Stimulated activated effector memory CD8-positive, alpha-beta T cell treated with anti-CD3 and anti-CD28 coated beads, Interleukin-12 subunit alpha, Interleukin-12 subunit beta, amount 100 ng/mL, for 72 hours (primary cell): Measurements from ENCODE around the gene CHSY1.
A peak's percentile ranks its signal among the peaks of the same experiment; 100 is the strongest.

Experiments
- ATAC-seq: fragments of 150-1000 bp; cut with Tn5 transposase; 2 replicates; pipeline ENCODE4 v1.10.0; 2021
- DNase-seq, 2 donors: peaks; one replicate each; pipeline ENCODE4 v3.0.0; 2021 to 2022; ENCODE audit warnings: low spot score in 2 of 2
- H3K27ac Mint-ChIP-seq: one replicate; pipeline ENCODE4 v1.8.0; 2022; ENCODE audit warnings: mild to moderate bottlenecking, mixed read lengths
- H3K36me3 Mint-ChIP-seq: one replicate; pipeline ENCODE4 v1.8.0; 2022; ENCODE audit warnings: mild to moderate bottlenecking, mixed read lengths
- H3K4me1 Mint-ChIP-seq: one replicate; pipeline ENCODE4 v1.8.0; 2022; ENCODE audit warnings: mixed read lengths
- H3K4me3 Mint-ChIP-seq: one replicate; pipeline ENCODE4 v1.8.0; 2022; ENCODE audit warnings: mild to moderate bottlenecking, mixed read lengths
- H3K9me3 Mint-ChIP-seq: one replicate; pipeline ENCODE4 v1.8.0; 2022; ENCODE audit warnings: mixed read lengths

Gene CHSY1

DNA sequence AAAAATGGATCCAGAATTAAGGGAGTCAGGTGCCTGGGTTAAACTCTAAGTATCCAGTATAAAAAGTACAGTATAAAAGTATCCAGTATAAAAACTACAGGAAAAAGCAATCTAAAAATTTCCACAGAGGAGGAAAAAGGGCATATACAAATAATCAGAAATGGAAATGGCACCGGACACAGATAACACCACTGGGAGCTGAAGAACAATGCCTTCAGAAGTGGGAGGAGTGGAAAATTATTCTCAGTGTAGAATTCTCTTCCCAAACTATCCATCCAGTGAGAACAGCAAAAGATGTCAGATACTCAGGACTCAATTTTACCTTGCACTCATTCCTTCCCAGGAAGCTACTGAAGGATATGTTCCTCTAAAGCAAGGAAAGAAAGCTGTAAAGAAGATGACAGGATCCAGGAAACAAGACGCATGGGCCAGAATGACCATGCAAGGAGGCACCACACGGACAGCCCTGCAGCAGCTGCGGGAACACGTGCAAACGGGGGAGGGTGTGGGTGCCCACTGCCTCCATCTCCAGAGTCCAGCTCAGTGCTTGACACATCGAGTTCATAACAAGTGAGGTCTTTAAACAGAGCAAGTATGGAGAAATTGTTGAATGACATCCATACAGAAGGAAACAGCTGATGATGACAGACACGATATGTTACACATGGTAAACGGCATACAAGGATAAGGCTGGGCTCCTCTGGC lies 68.5 kb downstream of the CHSY1 start:
- Mint-ChIP-seq H3K27ac (peak overlapping the region; percentile 81), H3K36me3 (peaks cover 100% of the 10 kb centered on the region)
- no peak for ATAC-seq

DNA sequence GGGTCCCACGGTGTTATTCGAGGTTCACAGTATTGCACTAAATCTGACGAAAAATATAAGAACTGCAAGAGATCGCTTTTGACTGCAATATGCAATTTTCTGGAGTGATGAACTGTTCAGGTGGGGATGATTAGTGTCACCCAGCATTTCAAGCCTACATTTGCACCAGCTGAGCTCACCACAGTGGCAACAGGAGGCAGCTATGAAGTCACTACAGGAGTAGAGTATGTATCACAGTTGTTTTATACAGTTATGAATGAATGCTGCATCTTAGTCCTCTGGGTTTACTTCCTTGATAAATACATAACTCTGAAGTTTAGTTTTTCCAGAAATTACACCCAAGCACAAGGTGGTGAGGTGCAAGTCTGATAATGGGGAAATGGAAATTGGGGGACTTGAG lies 69.6 kb downstream of the CHSY1 start:
- H3K36me3 Mint-ChIP-seq, result peaks cover 100% of the 10 kb centered on the region
- peak overlapping the region; percentile 81 for H3K27ac Mint-ChIP-seq
- ATAC-seq (peak; percentile 90), DNase-seq (no peak)
- H3K4me3 Mint-ChIP-seq, result peak overlapping the region; percentile 76
- H3K9me3 Mint-ChIP-seq, result no peaks in the 10 kb centered on the region
- H3K4me1 Mint-ChIP-seq, result peaks cover 68% of the 10 kb centered on the region

More for the DNA sequence above, 68.5 kb downstream of the CHSY1 start:
- peak overlapping the region; percentile 76 for H3K4me3 Mint-ChIP-seq
- no peak for DNase-seq
- no peaks in the 10 kb centered on the region for H3K9me3 Mint-ChIP-seq
- H3K4me1 Mint-ChIP-seq, result peaks cover 75% of the 10 kb centered on the region

DNA sequence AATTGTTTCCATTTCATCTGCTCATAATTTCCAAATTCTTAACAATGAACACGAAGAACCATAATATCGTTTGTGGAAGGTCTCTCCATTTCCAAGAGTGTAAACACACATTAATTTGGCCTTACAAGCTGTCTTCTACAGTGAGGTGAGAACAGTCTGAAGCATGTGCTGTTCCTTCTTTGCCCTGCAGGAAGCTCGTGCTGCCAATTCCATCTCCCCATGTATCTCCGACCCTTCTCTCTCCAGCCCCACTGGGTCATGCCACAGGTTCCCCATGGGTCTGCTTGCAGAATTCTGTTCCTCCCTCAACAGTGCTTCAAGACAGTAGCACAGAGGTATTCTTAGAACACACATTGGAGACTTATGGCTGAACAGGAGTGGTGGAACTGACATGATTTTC lies 70.5 kb downstream of the CHSY1 start:
- Mint-ChIP-seq H3K27ac (peak overlapping the region; percentile 81), H3K36me3 (peaks cover 100% of the 10 kb centered on the region), H3K4me1 (peaks cover 68% of the 10 kb centered on the region), H3K4me3 (no peak overlapping the region), H3K9me3 (no peaks in the 10 kb centered on the region)
- no peak for ATAC-seq
- no peak for DNase-seq

DNA sequence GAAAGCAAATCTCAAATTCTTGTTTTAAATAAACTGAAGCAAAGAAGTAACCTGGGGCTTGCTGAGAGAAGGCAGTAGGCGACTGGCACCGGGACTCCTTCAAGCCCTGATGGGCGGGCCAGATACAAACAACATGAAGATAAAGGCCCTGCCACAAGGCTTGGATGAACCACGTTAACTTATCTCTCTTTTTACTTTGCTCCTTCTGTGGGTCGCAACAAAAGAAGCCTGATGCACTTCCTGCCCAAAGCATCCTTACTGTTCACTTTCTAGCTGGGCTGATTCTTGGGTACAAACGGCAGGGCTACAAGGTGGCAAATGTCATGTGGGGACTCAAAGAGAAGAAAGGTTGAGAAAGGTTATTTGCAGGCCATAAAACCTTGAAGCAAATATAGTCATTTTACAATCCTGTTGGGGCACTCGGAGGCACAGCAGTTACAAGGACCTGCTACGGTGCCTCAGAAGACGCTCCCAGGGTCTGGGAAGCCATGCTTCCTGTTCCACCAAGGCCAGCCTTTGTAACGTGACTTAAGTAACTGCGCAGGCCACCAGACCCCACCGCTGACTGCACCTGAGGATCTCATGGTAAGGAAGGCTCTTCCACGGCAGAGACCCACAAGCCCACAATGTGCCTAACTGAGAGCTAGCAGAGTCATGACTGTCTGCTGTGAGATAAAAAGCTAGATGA lies 71.1 kb downstream of the CHSY1 start:
- H3K36me3 Mint-ChIP-seq, result peaks cover 100% of the 10 kb centered on the region
- peak overlapping the region; percentile 81 for H3K27ac Mint-ChIP-seq
- ATAC-seq (no peak), DNase-seq (no peak)
- no peaks in the 10 kb centered on the region for H3K9me3 Mint-ChIP-seq
- H3K4me1 Mint-ChIP-seq, result peaks cover 67% of the 10 kb centered on the region
- no peak overlapping the region for H3K4me3 Mint-ChIP-seq

DNA sequence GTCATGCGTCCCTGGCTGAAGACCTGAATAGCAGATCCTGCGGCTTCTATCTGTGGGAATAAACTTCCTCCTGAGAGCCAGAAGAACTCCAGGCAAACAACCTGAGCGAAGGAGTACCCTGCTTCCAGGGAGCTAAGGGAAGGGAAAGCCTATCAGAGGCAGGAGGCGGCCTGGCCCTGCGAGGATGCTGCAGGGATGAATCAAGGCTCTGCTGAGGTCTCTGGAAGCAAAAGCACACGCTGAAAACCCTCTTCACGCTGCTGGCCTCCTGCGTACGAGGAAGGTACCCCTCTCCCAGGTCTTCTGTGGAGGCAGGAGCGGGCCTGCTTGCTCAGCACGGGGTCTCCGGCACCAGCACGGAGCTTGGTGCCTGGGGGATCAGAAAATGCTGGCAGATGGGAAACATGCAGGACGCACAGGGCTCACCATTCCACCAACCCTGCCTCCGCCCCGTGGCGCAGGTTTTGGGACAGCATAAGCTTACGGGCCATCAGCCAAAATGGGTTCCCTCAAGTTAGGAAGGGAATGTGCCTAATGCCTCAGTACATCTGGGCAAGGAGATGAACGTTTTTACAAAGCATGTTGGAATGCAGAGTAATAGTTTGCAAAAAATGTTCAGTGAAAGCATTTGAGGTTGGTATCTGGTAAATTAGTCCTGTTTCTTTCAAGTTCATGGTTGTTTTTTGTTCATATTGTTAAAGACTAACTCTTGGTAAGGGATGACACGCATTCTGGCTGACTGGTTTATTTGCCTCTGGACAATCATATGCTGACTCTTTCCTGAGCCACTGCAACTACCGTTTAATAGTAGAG lies 72.3 kb downstream of the CHSY1 start:
- peak overlapping the region; percentile 81 for H3K27ac Mint-ChIP-seq
- no peak for ATAC-seq

DNA sequence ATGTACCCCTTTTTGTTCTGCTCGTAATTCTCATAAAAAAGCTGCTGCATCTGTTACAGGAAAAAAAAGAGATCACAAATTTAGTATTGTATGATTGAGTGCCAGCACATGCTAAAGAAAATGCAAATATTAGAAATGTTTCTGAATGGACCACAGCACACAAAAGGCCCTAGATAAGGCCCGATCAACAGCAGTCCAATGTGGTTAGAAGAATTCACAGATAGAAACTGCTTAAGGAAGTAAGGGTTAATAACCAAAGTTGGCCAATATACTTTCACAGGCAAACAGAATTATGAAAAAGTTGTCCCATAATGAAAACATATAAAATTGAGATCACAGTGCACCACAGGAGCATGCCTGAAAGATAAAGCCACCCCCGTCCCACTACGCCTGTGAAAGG lies 72.9 kb downstream of the CHSY1 start:
- ATAC-seq (no peak), DNase-seq (no peak)
- Mint-ChIP-seq H3K4me3 (no peak overlapping the region), H3K9me3 (no peaks in the 10 kb centered on the region), H3K36me3 (peaks cover 100% of the 10 kb centered on the region), H3K4me1 (peaks cover 62% of the 10 kb centered on the region), H3K27ac (peak overlapping the region; percentile 54)

More for the DNA sequence above, 72.3 kb downstream of the CHSY1 start:
- no peaks in the 10 kb centered on the region for H3K9me3 Mint-ChIP-seq
- peaks cover 58% of the 10 kb centered on the region for H3K4me1 Mint-ChIP-seq
- peaks cover 100% of the 10 kb centered on the region for H3K36me3 Mint-ChIP-seq
- H3K4me3 Mint-ChIP-seq, result no peak overlapping the region
- no peak for DNase-seq

DNA sequence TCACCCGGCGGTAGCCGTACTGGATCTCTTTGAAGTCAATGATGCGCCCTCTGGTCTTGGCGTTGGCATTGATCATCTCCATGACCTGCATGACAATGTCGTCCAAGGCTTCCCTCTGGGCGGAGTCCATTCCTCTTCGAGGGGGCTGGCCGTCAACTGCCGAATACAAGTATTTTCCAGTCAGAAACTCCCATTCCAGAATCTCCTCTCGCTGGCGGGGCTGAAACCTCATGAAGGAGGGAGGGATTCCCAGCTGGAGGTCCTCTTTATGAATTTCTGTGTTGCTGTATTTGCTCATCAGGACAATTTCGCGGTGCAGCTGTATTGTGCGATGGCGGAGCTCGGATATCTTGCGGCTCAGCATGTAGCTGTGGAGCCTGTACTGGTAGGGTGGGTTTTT lies 73.4 kb downstream of the CHSY1 start:
- Mint-ChIP-seq H3K27ac (peak overlapping the region; percentile 54), H3K9me3 (no peaks in the 10 kb centered on the region), H3K4me3 (no peak overlapping the region), H3K36me3 (peaks cover 100% of the 10 kb centered on the region), H3K4me1 (peaks cover 62% of the 10 kb centered on the region)
- ATAC-seq (no peak), DNase-seq (no peak)

DNA sequence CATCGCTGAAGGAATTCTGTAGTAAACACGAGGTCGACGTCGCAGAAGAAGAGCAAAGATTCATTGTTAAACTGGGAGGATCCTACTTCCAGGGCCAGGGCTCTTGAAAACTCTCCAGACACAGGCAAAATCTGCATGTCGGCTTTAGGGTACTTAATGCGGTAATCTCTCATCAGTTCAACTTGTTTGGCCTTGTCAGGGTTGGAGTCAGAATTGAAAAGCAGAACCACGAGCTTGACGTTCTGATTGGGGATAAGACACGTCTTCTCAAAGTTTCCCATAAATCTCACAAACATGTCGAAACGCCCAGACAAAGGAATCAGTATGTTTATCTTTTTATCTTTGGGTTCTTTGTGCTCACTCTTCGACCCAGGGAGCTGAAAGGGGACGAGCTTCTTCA lies 74.0 kb downstream of the CHSY1 start:
- H3K9me3 Mint-ChIP-seq, result no peaks in the 10 kb centered on the region
- H3K27ac Mint-ChIP-seq, result peak overlapping the region; percentile 54
- peaks cover 100% of the 10 kb centered on the region for H3K36me3 Mint-ChIP-seq
- no peak overlapping the region for H3K4me3 Mint-ChIP-seq
- no peak for DNase-seq
- no peak for ATAC-seq
- peaks cover 55% of the 10 kb centered on the region for H3K4me1 Mint-ChIP-seq

DNA sequence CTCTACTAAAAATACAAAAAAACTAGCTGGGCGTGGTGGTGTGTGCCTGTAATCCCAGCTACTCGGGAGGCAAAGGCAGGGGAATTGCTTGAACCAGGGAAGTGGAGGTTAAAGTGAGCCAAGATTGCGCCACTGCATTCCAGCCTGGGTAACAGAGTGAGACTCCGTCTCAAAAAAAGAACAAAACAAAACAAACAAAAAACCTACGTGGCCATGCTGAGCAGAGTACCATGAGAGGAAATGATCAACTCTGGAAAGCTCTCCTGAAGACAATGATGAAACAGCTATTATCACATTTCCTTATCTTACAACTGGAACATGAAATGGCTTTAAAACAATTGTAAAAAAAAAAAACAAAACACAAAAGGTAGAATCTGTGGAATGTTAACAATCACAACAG lies 75.2 kb downstream of the CHSY1 start:
- H3K36me3 Mint-ChIP-seq, result peaks cover 100% of the 10 kb centered on the region
- peak overlapping the region; percentile 12 for H3K27ac Mint-ChIP-seq
- H3K9me3 Mint-ChIP-seq, result no peaks in the 10 kb centered on the region
- DNase-seq (no peak), ATAC-seq (no peak)
- H3K4me1 Mint-ChIP-seq, result peaks cover 43% of the 10 kb centered on the region
- no peak overlapping the region for H3K4me3 Mint-ChIP-seq

DNA sequence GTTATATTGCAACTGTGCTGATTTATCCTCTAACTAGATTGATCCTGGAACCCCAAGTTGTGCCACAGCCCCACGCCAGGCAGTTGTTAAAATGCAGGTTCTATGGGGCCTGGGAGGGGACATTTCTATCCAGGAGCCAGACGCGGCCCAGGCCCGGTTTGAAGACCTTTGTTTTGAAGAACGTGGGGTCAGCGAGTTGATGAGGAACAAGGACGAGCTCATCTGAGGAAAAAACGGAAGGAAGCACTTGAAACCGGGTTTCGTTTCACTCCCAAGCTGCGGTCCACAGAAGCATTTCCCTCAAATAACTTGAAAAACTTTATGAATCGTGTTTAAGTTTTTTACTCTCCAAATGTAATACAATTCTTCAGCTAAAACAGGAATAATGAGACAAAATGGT lies 76.4 kb downstream of the CHSY1 start:
- DNase-seq, result no peak
- peaks cover 39% of the 10 kb centered on the region for H3K4me1 Mint-ChIP-seq
- H3K27ac Mint-ChIP-seq, result peak overlapping the region; percentile 92
- H3K36me3 Mint-ChIP-seq, result peaks cover 98% of the 10 kb centered on the region
- ATAC-seq, result no peak
- no peak overlapping the region for H3K4me3 Mint-ChIP-seq
- H3K9me3 Mint-ChIP-seq, result no peaks in the 10 kb centered on the region

DNA sequence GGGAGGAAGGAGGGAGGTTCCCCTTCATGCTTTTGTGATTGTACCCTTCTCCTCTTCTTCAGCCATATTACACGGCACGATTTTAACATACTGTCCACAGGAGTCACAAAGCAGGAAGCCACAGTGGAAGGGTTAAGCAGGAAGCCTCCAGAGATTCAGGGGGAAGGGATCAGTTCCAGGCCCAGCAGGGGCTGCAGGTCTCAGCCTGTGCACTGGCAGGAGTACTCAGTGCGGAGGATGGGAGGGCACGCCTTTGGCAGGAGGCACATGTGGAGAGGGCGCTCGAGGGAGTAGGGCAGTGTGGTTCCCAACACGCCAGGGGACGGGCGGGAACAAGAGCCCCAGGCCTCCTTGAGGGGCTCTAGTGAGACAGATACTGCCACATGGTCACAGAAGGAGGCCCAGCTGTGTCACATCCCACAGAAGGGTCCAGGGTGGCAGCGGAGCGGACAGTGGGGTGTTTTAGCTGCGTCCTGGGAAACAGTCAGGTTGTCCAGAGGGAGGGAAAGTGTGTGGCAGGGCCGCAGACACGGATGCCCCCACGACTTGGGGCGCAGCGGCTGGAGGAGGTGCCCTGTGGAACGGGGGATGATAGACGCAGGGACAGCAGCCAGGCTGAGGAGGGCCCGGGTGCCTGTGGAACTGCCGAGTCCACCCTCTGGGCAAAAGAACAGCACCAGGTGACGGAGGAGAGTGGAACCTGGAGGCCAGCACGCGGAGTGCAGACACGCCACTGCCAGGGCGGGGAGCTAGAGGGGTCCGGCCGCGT lies 77.5 kb downstream of the CHSY1 start:
- no peak for DNase-seq
- ATAC-seq, result no peak
- H3K36me3 Mint-ChIP-seq, result peaks cover 98% of the 10 kb centered on the region
- H3K4me1 Mint-ChIP-seq, result peaks cover 43% of the 10 kb centered on the region
- peak overlapping the region; percentile 92 for H3K27ac Mint-ChIP-seq
- H3K9me3 Mint-ChIP-seq, result no peaks in the 10 kb centered on the region
- H3K4me3 Mint-ChIP-seq, result no peak overlapping the region

DNA sequence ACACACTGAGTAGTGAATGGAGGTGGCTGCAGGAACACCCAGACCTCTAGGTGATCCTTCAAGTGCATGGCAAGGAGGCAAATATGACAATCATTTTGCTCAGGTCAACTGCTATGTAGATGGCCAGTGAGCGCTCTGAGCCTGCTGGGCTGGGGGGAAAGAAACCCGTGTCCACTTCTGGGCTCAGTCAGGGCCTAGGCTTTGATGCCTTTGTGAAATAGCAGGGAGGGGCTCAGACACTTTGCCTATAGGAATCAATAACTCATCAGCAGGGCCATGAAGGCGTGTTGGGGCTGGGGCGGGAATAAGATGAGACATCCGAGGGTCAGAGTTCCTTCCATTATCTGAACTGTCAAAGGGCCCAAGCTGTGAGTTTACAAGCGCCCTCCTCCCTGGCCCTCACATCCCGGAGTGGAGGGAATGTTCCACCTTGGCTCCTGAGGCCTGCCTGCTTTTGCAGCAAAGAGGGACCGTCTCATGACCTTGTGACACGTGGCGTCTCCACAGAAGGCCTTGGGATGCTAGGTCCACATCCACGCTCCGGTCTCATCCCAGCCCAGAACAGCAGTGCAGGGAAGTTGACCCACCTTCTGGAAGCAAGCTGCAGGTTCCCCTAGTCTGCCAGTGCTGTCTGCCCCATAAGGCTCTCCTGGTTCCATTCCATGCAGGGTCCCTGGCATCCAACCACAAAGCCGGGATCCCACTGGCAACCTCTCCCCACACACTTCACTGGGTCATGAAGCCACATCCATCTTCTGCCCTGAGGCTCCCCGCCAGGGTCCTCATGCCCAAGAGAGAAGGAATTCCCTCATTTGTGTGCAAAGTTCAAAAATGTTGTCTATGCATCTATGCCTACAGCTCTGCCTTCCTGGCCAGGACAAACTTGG lies 78.4 kb downstream of the CHSY1 start:
- Mint-ChIP-seq H3K9me3 (no peaks in the 10 kb centered on the region), H3K36me3 (peaks cover 98% of the 10 kb centered on the region), H3K4me1 (peaks cover 43% of the 10 kb centered on the region), H3K27ac (peak overlapping the region; percentile 92), H3K4me3 (no peak overlapping the region)
- ATAC-seq (no peak), DNase-seq (no peak)

DNA sequence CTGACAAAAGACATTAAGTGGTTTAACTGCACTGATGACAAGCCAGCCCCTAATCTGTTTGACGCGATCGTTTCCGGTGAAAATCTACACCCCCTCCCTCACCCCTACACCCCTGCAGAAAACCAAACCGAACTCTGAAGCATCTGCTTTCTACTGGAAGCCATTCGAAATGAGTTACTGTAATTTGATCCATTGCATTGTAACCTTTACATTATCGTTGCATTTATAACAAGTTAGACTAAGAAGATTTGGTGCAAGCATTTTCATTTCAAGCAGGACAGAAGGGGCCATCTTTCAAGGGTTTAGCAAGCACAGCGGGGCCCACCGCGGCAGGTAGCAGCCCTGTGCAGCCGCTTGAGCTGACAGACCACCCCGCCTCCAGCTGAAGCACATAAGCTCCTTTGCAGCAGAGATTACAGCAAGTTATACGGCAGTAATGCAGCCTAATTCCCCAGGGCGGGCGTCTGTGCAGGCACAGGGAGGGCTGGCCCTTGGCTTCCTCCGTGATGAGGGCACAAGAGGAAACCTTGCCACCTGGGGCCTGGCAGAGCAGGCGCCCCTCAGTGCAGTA lies 79.3 kb downstream of the CHSY1 start:
- peaks cover 98% of the 10 kb centered on the region for H3K36me3 Mint-ChIP-seq
- no peaks in the 10 kb centered on the region for H3K9me3 Mint-ChIP-seq
- H3K4me1 Mint-ChIP-seq, result peaks cover 49% of the 10 kb centered on the region
- DNase-seq, result no peak
- H3K27ac Mint-ChIP-seq, result peak overlapping the region; percentile 92
- no peak for ATAC-seq
- H3K4me3 Mint-ChIP-seq, result no peak overlapping the region

DNA sequence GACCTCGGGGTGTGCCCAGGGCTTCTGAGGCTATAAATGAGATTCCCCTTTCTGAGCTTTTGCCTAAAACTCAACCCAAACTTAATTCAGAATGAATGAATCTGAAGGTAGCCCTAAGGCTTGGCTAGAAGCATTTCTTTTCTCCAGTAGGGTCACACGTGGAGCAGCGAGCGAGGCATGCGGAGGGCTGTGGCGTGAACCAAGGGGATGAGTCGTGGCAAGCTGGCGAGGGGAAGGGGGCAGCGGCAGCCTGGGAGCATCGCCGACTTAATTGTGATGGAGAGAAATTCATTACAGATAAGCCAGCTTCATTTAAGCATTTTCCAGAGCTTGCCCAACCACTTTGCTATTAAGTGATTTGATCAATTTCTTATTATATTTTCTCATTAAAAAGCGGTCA lies 79.9 kb downstream of the CHSY1 start:
- Mint-ChIP-seq H3K4me1 (peaks cover 53% of the 10 kb centered on the region), H3K27ac (peak overlapping the region; percentile 92), H3K36me3 (peaks cover 98% of the 10 kb centered on the region), H3K9me3 (no peaks in the 10 kb centered on the region), H3K4me3 (no peak overlapping the region)
- DNase-seq (no peak), ATAC-seq (no peak)
